NCI-H2171 (cell line): ENCODE data around the gene GIMAP6.
"Not testable (repeated sequence)": the region's sequence is repeated elsewhere in the genome, so short reads cannot be mapped to it uniquely, and the experiment has no call there.

Experiments used
- DNase-seq: peaks from one replicate; lab custom pipeline; 2025; lab: John Stamatoyannopoulos, UW

Gene GIMAP6

GRCh38 chr7:150585199-150585598 is 47.0 kb downstream of the GIMAP6 start:
- no peak for DNase-seq

DNA sequence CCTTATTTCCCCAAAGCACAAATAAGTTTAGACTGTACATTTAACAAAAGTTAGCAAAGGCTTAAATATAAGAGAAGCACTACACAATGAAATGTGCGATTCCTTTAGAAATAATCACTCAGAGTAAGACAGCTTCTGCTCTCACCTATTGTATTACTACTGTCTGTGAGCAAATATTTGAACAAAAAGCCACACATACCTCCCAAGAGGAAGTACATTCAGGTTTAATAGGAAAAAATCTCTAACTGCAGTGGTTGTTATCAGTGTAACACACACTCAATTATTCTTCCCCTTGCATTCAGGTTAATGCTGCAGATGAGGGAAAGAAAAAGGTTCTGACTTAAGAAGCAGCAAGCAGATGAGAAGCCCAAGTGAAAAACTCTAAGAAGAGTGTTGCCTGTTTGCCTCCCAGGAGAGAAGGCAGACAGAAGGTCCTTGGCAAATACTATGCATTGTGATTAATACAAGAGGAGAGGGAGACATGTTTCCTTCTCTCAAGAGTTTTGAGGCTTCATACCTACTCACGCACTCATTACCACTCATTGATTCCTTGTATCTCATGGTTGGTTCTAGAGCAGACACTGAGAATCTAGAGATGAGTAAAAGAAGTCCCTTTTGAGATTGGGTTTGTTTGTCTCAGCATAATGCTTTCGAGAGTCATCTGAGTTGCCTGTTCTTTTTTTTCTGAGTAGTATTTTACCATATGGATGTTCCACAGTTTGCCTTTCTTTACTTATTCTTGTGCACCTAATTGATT is 51.4 kb downstream of the GIMAP6 start:
- DNase-seq, result no peak

GRCh38 chr7:150579979-150580637 is 52.1 kb downstream of the GIMAP6 start:
- DNase-seq, result not testable (repeated sequence)
